Fibroblast of skin of back (primary cell): Measurements from ENCODE around the gene ORC5.
A peak's percentile ranks its signal among the peaks of the same experiment; 100 is the strongest.

Experiments
- DNase-seq: peaks from one replicate; pipeline ENCODE4 v3.0.0-alpha.2; 2013

Gene ORC5

GRCh38 chr7:104124893-104125477, 82.8 kb downstream of the ORC5 start:
- DNase-seq: no peak

GRCh38 chr7:104124469-104124868, 83.3 kb downstream of the ORC5 start:
- DNase-seq: no peak

DNA sequence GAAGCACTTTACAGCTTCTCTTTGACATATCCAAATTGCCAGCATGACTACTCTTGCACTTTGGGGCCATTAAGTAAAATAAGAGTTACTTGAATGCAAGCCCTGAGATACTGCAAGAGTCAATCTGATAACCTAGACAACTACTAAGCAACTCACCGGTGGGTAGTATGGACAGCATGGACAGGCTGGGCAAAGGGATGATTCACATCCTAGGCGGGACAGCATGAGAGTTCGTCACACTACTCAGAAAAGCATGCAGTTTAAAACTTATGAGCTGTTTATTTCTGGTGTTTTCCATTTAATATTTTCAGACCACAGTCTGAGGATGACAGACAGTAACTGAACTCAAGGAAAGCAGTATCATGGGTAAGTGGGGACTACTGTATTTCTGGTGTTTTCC, 84.0 kb downstream of the ORC5 start:
- peak; percentile 37 for DNase-seq

- no peak for DNase-seq
Observed at GRCh38 chr7:104113788-104114187, 94.0 kb downstream of the ORC5 start.

GRCh38 chr7:104112623-104113022, 95.2 kb downstream of the ORC5 start:
- DNase-seq: no peak

GRCh38 chr7:104111271-104111670, 96.5 kb downstream of the ORC5 start:
- DNase-seq: no peak

DNA sequence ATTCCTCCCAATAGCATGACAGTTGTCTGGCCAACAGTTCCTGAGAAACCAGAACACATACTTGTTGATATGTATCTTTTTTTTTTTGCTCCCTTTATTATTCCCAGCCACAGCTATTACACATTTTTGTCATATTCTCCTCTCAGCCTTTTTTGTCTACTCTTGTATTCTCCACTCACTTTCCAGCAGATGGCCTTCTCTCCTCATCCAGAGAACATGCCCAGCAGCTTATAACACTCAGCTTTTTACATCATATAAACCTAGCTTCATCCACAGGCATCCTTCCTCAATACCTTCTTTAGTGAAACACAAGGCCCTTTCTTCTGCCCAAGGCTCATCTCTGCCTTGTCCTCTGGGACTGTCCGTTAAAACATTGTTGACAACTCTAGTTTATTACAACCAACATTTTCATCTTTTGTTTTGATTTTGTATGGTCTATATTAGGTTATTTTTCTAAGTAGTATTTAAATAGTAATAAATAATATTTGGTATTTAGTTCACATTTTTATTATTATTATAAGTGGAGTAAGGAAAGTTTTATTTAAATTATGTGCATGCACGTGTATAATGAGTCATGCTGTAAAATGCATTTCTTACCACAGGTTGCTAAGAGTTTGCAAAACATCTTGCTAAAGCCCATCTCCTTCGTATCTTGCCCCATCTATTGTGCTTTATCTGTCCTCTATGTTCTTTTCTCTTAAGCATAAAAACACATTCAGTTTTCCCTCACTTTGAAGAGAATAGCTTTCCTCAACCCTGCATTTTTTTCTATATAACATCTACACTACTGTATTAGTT, 101.5 kb downstream of the ORC5 start:
- DNase-seq: peak; percentile 10

- no peak for DNase-seq
Observed at GRCh38 chr7:104098890-104099289, 108.9 kb downstream of the ORC5 start.

DNA sequence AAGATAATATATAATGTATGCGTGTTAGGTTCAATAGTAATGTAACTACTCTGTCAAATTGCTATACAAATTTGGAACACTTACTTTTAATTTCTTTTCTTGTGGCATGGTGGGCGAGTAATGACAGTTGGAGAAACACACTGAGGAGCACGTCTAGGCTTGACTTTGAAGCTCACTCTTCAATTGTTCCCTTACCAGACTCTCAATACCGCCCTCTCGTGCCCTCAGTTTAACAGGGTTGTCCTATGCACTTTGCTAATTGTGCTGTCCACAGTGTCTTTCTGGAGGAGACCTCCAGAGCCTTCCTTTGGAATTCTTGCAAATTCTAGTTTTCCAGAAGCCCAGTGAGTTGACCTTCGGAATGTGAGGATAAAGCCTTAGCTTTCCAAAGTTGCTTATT, 111.1 kb downstream of the ORC5 start:
- peak; percentile 6 for DNase-seq

DNA sequence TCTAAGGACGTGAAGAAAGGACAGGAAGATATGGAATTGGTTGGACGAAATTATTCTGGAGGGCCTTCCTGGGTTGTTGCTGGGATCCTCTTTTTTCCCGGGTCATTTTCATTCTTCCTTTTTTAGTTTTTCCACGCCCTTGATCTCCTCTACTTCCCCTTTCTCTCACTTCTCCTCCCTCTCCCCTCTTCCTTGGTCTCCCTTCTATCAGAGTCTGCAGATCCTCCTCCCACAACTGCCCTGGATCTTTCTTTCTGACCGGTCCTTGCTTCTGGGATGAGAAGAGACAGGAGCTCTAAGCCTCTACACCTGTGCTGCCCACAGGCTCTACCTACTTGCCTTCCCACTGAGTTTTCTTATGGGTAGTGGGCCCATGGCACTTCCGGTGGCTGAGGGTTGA, 114.7 kb downstream of the ORC5 start:
- DNase-seq: no peak

GRCh38 chr7:104091242-104091641, 116.6 kb downstream of the ORC5 start:
- no peak for DNase-seq

- no peak for DNase-seq
Observed at GRCh38 chr7:104089612-104090011, 118.2 kb downstream of the ORC5 start.

DNA sequence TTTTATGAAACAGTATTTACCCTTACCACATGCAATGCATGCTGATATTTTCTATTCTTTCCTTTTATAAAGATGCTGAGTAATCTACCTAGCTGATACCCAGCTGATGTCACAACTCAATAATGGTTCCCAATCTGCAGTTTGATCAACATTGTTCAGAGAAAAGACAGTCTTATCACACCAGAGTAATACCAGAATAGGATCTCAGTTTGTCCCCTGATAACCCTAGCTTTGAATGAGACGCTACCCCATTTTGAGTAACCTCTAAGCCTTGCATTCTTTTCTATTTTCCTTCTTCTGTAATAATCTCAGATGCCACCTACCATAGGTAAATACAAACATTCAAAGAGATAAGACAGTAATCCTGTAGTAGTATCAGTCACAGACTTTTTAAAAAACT, 118.8 kb downstream of the ORC5 start:
- DNase-seq: no peak
